WTC11 (cell line): ENCODE results near the gene POLR2E. TPM values are rescaled to one million over a fixed set of nuclear protein-coding genes. Genes with fewer than 3 reads are reported as not detected.

ENCODE experiments used
- ATAC-seq: fragments of 200-7000 bp; cut with Tn5 transposase; 2 replicates; pipeline ENCODE4 v1.10.0; 2021; ENCODE audit warnings: mild to moderate bottlenecking, moderate library complexity
- CTCF ChIA-PET: fragments of 300-600 bp; sonication (Branson Sonifier 250); formaldehyde crosslinking; loops from one replicate; lab custom pipeline; 2021; ENCODE audit warnings: antibody characterized with exemption; lab: Charles Lee
- POLR2A ChIA-PET: fragments of 350-600 bp; sonication (Branson Sonifier 250); formaldehyde crosslinking; loops from one replicate; lab custom pipeline; 2021; ENCODE audit warnings: antibody characterized with exemption; lab: Charles Lee
- DNase-seq: peaks from one replicate; pipeline ENCODE4 v3.0.0; 2021; ENCODE audit warnings: low spot score
- H3K27ac Mint-ChIP-seq: 2 replicates; pipeline ENCODE4 v1.8.0; 2021; ENCODE audit warnings: mixed read lengths
- H3K27me3 Mint-ChIP-seq: 2 replicates; pipeline ENCODE4 v1.8.0; 2021; ENCODE audit warnings: low read depth, mild to moderate bottlenecking, moderate library complexity, mixed read lengths
- H3K36me3 Mint-ChIP-seq: 2 replicates; pipeline ENCODE4 v1.8.0; 2021; ENCODE audit warnings: mixed read lengths
- H3K4me1 Mint-ChIP-seq: 2 replicates; pipeline ENCODE4 v1.8.0; 2022; ENCODE audit warnings: mixed read lengths
- H3K4me3 Mint-ChIP-seq: 2 replicates; pipeline ENCODE4 v1.8.0; 2021; ENCODE audit warnings: mild to moderate bottlenecking, moderate library complexity, mixed read lengths
- H3K9me3 Mint-ChIP-seq: 2 replicates; pipeline ENCODE4 v1.8.0; 2021; ENCODE audit warnings: mixed read lengths
- AR ChIP-seq: fragments of 250-450 bp; sonication (Bioruptor Pico); IDR thresholded peaks from 2 replicates; pipeline ENCODE4 v1.9.0; 2021; ENCODE audit warnings: mild to moderate bottlenecking
- ELF4 ChIP-seq: sonication (generic); formaldehyde crosslinking; IDR thresholded peaks from 2 replicates; pipeline ENCODE4 v1.8.1; 2022; ENCODE audit warnings: low read depth, mild to moderate bottlenecking, moderate library complexity, missing genetic modification reagents
- ETV6 ChIP-seq: sonication (generic); formaldehyde crosslinking; IDR thresholded peaks from 2 replicates; pipeline ENCODE4 v1.8.1; 2022; ENCODE audit warnings: mild to moderate bottlenecking, missing genetic modification reagents
- MLX ChIP-seq: sonication (generic); formaldehyde crosslinking; IDR thresholded peaks from 2 replicates; pipeline ENCODE4 v1.8.1; 2023; ENCODE audit warnings: mild to moderate bottlenecking, missing genetic modification reagents, moderate library complexity
- NR2C2 ChIP-seq: sonication (generic); formaldehyde crosslinking; IDR thresholded peaks from 2 replicates; pipeline ENCODE4 v1.8.0; 2022; ENCODE audit warnings: mild to moderate bottlenecking, missing genetic modification reagents
- RELA ChIP-seq: sonication (generic); formaldehyde crosslinking; IDR thresholded peaks from 2 replicates; pipeline ENCODE4 v1.8.1; 2022; ENCODE audit warnings: missing genetic modification reagents, mild to moderate bottlenecking, borderline replicate concordance
- STAT6 ChIP-seq: sonication (generic); formaldehyde crosslinking; conservative IDR thresholded peaks from 2 replicates; pipeline ENCODE4 v1.8.1; 2023; ENCODE audit warnings: mild to moderate bottlenecking, low read depth, missing genetic modification reagents, moderate library complexity
- USF2 ChIP-seq: sonication (generic); formaldehyde crosslinking; IDR thresholded peaks from 2 replicates; pipeline ENCODE4 v1.8.1; 2023; ENCODE audit warnings: mild to moderate bottlenecking, missing genetic modification reagents, moderate library complexity
- ZNF671 ChIP-seq: fragments of 250-450 bp; sonication (Bioruptor Pico); IDR thresholded peaks from 2 replicates; pipeline ENCODE4 v1.8.0; 2021; ENCODE audit warnings: mild to moderate bottlenecking
- total RNA-seq: library from RNA; stranded (reverse); gene quantifications from 3 replicates; pipeline ENCODE4 v1.2.3, GENCODE V29; 2021

Gene POLR2E
- total RNA-seq, 1 experiment from 2014 or later = 275 TPM

- no peak overlapping the region for H3K27ac Mint-ChIP-seq
- DNase-seq = no peak
- CTCF ChIA-PET = interaction anchor here (0.9 kb wide), 1 partner anchor 103 kb away, joined by 3 read pairs; no protein-coding TSS in a partner anchor
Observed at GRCh38 chr19:1110809-1111640, 15.8 kb upstream of the POLR2E start.

More at GRCh38 chr19:1110809-1111640, 15.8 kb upstream of the POLR2E start:
- Mint-ChIP-seq H3K36me3 (no peaks in the 10 kb centered on the region), H3K9me3 (no peaks in the 10 kb centered on the region), H3K27me3 (no peaks in the 10 kb centered on the region), H3K4me3 (no peak overlapping the region), H3K4me1 (peaks cover 2% of the 10 kb centered on the region; the same call in 1 of the 2 replicates)
- ATAC-seq = no peak
- POLR2A ChIA-PET = no interaction called here
- TF ChIP-seq AR (CRISPR knock-in tag) (no peak), USF2 (CRISPR knock-in tag) (no peak), ZNF671 (no peak), RELA (CRISPR knock-in tag) (no peak), NR2C2 (CRISPR knock-in tag) (no peak), MLX (CRISPR knock-in tag) (no peak), ELF4 (CRISPR knock-in tag) (no peak), ETV6 (no peak), STAT6 (no peak)
